HCT116 (cell line): ENCODE data around the gene FNDC5.

Experiments used
- CBX3 ChIP-seq: IDR thresholded peaks from 2 replicates; pipeline ENCODE4 v1.6.1; 2012; ENCODE audit warnings: low read depth
- CTCF ChIP-seq, 3 experiments: fragments of 200-600 bp in 1 of 3; sonication (generic) in 1 of 3; IDR thresholded peaks in 2 of 3; conservative IDR thresholded peaks in 1 of 3; 2 replicates each; pipeline ENCODE4 v1.5.1; 2012 to 2017; ENCODE audit warnings: low read depth in 2 of 3, low read length in 2 of 3, antibody characterized with exemption in 1 of 3, borderline replicate concordance in 1 of 3, control low read depth in 1 of 3, mild to moderate bottlenecking in 1 of 3, mixed read lengths in 1 of 3, mixed run types in 1 of 3, moderate library complexity in 1 of 3; ENCODE audit not compliant: insufficient read depth in 1 of 3
- EZH2phosphoT487 ChIP-seq: fragments of 200-600 bp; IDR thresholded peaks from 2 replicates; pipeline ENCODE4 v1.6.1; 2018; ENCODE audit warnings: antibody characterized with exemption, borderline replicate concordance
- JUND ChIP-seq: IDR thresholded peaks from 2 replicates; pipeline ENCODE4 v1.6.1; 2012
- POLR2A ChIP-seq: IDR thresholded peaks from 2 replicates; pipeline ENCODE4 v1.7.0; 2011; ENCODE audit warnings: borderline replicate concordance; ENCODE audit not compliant: insufficient read depth, insufficient read length; ENCODE audit errors: extremely low read depth
- POLR2AphosphoS5 ChIP-seq: IDR thresholded peaks from 2 replicates; pipeline ENCODE4 v1.6.1; 2011; ENCODE audit warnings: mild to moderate bottlenecking, low read depth, low read length, moderate library complexity
- REST ChIP-seq: IDR thresholded peaks from 2 replicates; pipeline ENCODE4 v1.6.1; 2012; ENCODE audit warnings: low read depth
- SIN3A ChIP-seq: IDR thresholded peaks from 2 replicates; pipeline ENCODE4 v1.6.1; 2012; ENCODE audit warnings: low read depth
- SP1 ChIP-seq: IDR thresholded peaks from 2 replicates; pipeline ENCODE4 v1.6.1; 2012; ENCODE audit warnings: low read depth
- SRF ChIP-seq: IDR thresholded peaks from 2 replicates; pipeline ENCODE4 v1.6.1; 2012; ENCODE audit warnings: low read depth
- ZNF274 ChIP-seq: fragments of 200-500 bp; sonication (Bioruptor generic); IDR thresholded peaks from 2 replicates; pipeline ENCODE4 v1.6.1; 2014; ENCODE audit warnings: mild to moderate bottlenecking, low read depth, low read length, inconsistent platforms
- TF ChIP-seq, protein P1 (sequence below): IDR thresholded peaks from 2 replicates; pipeline ENCODE4 v1.6.1; 2012

DNA sequence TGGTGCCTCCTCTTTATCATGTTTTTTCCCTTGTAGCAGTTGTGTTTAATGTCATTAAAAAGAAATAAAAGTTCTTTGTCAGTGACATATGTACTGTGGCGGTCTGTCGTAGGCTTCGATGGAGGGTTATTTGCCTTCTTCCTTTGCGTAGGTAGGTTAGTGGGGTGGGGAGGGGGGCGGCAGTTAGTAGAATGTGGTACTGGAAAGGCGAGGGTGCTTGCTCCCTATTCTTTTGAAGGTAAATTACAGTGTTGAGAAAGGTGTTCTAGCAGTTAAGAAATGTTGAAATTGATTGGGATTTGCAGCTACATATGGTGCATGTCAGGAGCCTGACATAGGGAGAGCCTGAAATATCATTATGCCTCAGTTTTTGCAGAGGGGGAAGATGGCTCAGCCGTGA lies 11.9 kb downstream of the FNDC5 start:
- TF ChIP-seq SP1 (no peak), CTCF (IDR thresholded peaks at IDR 0.05 in 2 of 3, conservative IDR thresholded peaks at IDR 0.05 in 1 of 3; ENCODE audit: borderline replicate concordance in 1 of 3, insufficient read depth in 1 of 3, low read depth in 2 of 3, low read length in 2 of 3) (no peak), POLR2A (no peak), POLR2AphosphoS5 (no peak), REST (no peak), SIN3A (no peak), SRF (no peak), ZNF274 (no peak), EZH2phosphoT487 (no peak), JUND (no peak), CBX3 (no peak)
- TF ChIP-seq, protein P1, sequence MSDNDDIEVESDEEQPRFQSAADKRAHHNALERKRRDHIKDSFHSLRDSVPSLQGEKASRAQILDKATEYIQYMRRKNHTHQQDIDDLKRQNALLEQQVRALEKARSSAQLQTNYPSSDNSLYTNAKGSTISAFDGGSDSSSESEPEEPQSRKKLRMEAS: no peak
